Psoas muscle (tissue), 8 donors: ENCODE measurements around the gene HOPX. TPM values are rescaled to one million over a fixed set of nuclear protein-coding genes. Genes with fewer than 3 reads are reported as not detected.

Experiments used
- ATAC-seq, 4 donors: fragments of 200-7000 bp; cut with Tn5 transposase; one replicate each; pipeline ENCODE4 v1.9.1; 2020; ENCODE audit warnings: moderate library complexity in 3 of 4, mild to moderate bottlenecking in 2 of 4
- DNase-seq, 2 donors: peaks; one replicate each; pipeline ENCODE4 v3.0.0-alpha.2; 2020
- H3K27ac ChIP-seq: fragments of 200-600 bp; one replicate; pipeline ENCODE4 v1.8.0; 2022
- H3K27me3 ChIP-seq, 3 donors: fragments of 200-600 bp in 1 of 3; one replicate each; pipeline versions ENCODE4 v1.6.1 to v1.8.0; 2013 to 2022; ENCODE audit warnings: low read length in 2 of 3, mild to moderate bottlenecking in 2 of 3, moderate library complexity in 1 of 3; ENCODE audit not compliant: insufficient read depth in 3 of 3
- H3K36me3 ChIP-seq, 2 donors: fragments of 200-600 bp in 1 of 2; one replicate each; pipeline versions ENCODE4 v1.6.1 to v1.8.0; 2013 to 2022; ENCODE audit warnings: low read depth in 1 of 2, mild to moderate bottlenecking in 1 of 2, moderate library complexity in 1 of 2; ENCODE audit not compliant: insufficient read depth in 1 of 2
- H3K4me1 ChIP-seq: fragments of 200-600 bp; one replicate; pipeline ENCODE4 v1.8.0; 2022
- H3K4me3 ChIP-seq: fragments of 200-600 bp; one replicate; pipeline ENCODE4 v1.8.0; 2022; ENCODE audit warnings: mild to moderate bottlenecking
- H3K9me3 ChIP-seq: fragments of 200-600 bp; one replicate; pipeline ENCODE4 v1.8.0; 2022
- CTCF ChIP-seq: fragments of 200-600 bp; IDR thresholded peaks from one replicate; pipeline ENCODE4 v1.8.0; 2022; ENCODE audit warnings: antibody characterized with exemption
- WGBS, 3 donors: extraction: QIAGEN DNeasy Blood & Tissue Kit; methylation state at CpG; one replicate each; pipeline versions ENCODE4 v1.1.6 to v1.1.7; 2013; 5-methylcytosine and 5-hydroxymethylcytosine counted together
- intact Hi-C, 2 donors: fragments of 100-400 bp; cut with DNase I; formaldehyde crosslinking; loops; one replicate each; pipeline versions ENCODE4 v1.11.0 to v1.14.2; 2022
- polyA plus RNA-seq, 3 donors: library from polyadenylated mRNA; stranded (reverse); fragments of 200-250 nt; gene quantifications; one replicate each; pipeline ENCODE4 v1.2.3, GENCODE V29; 2013
- total RNA-seq, 4 donors: library from RNA; stranded (reverse); fragmentation: NEBNext Ultra II Directional in 2 of 4; extraction: Animal tissue kit (Norgen Biotek cat#: 25700) in 2 of 4; gene quantifications; one replicate each; pipeline versions ENCODE4 v1.2.1 to v1.2.4, GENCODE V29; 2021 to 2023
- donor health status: healthy with polysubstance abuse.
- donor health status: DM: no; HTN: no; CAD: no; lungs with moderate emphysema.
- donor health status: Bipolar disorder and iron deficiency.
- donor health status: healthy.
- donor health status: DM: yes; HTN: yes; CAD: no.
- donor health status: DM: no; HTN: no; CAD: no.
- donor health status: DM: no; HTN: no; CAD: no.
- donor health status: DM: yes; HTN: yes; CAD: no.

The HOPX gene
- total and polyA plus RNA-seq, 7 donors = 4.0 to 9.8 (median 5.9) TPM

- Histone ChIP-seq H3K27me3 (no peaks in the 10 kb centered on the region), H3K4me3 (no peak overlapping the region), H3K4me1 (no peaks in the 10 kb centered on the region), H3K36me3 (no peaks in the 10 kb centered on the region), H3K9me3 (no peaks in the 10 kb centered on the region), H3K27ac (no peak overlapping the region)
- DNase-seq (no peak), ATAC-seq (no peak)
- TF ChIP-seq CTCF = no peak
- WGBS, 3 donors = 72 to 81% (median 75%) methylated on average over 2 of the region's 2 CpGs
- intact Hi-C loops = no loop called here
Measured at GRCh38 chr4:56723659-56724230, 42.6 kb upstream of the HOPX start.

DNA sequence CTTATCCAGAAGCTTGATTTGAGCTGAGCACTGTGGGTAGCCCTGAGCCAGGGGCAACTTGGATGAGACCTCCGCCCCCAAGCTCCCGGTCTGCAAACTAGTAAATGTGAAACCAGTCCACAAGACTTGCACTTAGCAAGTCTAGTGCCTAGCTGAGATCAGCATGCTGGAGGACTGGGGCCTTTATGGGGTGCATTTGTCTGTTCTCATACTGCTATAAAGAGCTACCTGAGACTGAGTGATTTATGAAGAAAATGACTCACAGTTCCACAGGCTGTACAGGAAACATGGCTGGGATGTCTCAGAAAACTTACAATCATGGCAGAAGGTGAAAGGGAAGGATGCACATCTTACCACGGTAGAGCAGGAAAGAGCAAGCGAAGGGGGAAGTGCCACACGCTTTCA lies 42.1 kb upstream of the HOPX start:
- WGBS, 3 donors = 75 to 76% (median 76%) methylated on average over 5 of the region's 5 CpGs
- no peak for TF ChIP-seq CTCF
- ATAC-seq (no peak), DNase-seq (no peak)
- no peaks in the 10 kb centered on the region for H3K36me3 ChIP-seq
- intact Hi-C loops = no loop called here
- H3K9me3 ChIP-seq = no peaks in the 10 kb centered on the region
- no peak overlapping the region for H3K4me3 ChIP-seq
- no peaks in the 10 kb centered on the region for H3K4me1 ChIP-seq
- no peaks in the 10 kb centered on the region for H3K27me3 ChIP-seq
- no peak overlapping the region for H3K27ac ChIP-seq

GRCh38 chr4:56708146-56708545 lies 27.1 kb upstream of the HOPX start:
- H3K4me1 ChIP-seq = no peaks in the 10 kb centered on the region
- H3K4me3 ChIP-seq = no peak overlapping the region
- WGBS, 3 donors = 39 to 41% (median 40%) methylated on average over 1 of the region's 1 CpG
- no peak for DNase-seq
- TF ChIP-seq CTCF = no peak
- no peak overlapping the region for H3K27ac ChIP-seq
- ATAC-seq = no peak
- intact Hi-C loops = no loop called here
- no peaks in the 10 kb centered on the region for H3K36me3 ChIP-seq
- H3K9me3 ChIP-seq = no peaks in the 10 kb centered on the region
- no peaks in the 10 kb centered on the region for H3K27me3 ChIP-seq

DNA sequence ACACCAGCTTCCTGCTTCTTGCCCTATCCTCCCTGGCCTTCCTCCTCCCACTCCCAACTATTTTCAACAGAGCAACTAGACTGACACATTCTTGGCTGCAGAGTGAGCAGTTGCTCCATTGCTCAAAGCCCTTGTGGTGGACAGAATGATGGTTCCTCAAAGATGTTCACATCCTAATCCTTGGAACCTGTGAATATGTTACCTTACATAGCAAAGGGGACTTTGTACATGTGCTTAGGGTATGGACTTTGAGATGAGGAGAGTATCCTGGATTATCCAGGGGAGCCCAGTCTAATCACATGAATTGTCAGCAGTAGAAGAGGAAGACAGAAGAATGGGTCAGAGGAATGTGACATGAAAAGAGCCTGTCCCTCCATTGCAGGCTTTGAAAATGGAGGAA lies 24.9 kb upstream of the HOPX start:
- intact Hi-C loops = no loop called here
- no peaks in the 10 kb centered on the region for H3K4me1 ChIP-seq
- no peak overlapping the region for H3K4me3 ChIP-seq
- no peaks in the 10 kb centered on the region for H3K36me3 ChIP-seq
- no peaks in the 10 kb centered on the region for H3K9me3 ChIP-seq
- no peak overlapping the region for H3K27ac ChIP-seq
- ATAC-seq (no peak), DNase-seq (no peak)
- TF ChIP-seq CTCF = no peak
- H3K27me3 ChIP-seq = no peaks in the 10 kb centered on the region

DNA sequence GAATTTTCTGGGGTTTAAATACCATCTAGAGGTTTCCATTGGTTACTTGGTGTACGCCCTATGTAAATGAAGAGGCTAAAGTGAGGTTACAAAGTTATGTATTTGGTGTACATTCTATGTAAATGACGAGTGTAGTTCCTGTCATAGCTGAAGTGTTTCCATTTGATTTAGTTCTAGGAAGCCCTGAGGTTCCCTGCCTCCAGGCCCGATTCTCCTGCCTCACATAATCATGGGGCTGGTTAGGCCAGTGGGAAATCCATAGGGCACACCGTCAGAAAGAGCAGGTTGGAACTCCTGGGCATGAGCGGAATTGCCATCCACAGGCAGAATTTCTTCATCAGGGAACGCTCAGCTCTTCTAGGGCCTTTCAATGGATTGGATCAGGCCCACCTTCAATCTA lies 24.2 kb upstream of the HOPX start:
- intact Hi-C loops = no loop called here
- no peak for TF ChIP-seq CTCF
- 95 to 96% (median 95%) methylated on average over 6 of the region's 6 CpGs for WGBS, 3 donors
- H3K36me3 ChIP-seq = no peaks in the 10 kb centered on the region
- no peak overlapping the region for H3K27ac ChIP-seq
- ATAC-seq = no peak
- H3K9me3 ChIP-seq = no peaks in the 10 kb centered on the region
- no peaks in the 10 kb centered on the region for H3K4me1 ChIP-seq
- H3K27me3 ChIP-seq = no peaks in the 10 kb centered on the region
- H3K4me3 ChIP-seq = no peak overlapping the region
- DNase-seq = no peak
